KBM-7 (cell line): ENCODE results near the gene HDAC9.

Experiments used
- DNase-seq: peaks from one replicate; pipeline ENCODE4 v3.0.0-alpha.2; 2015
- in situ Hi-C: fragments of 300-500 bp; cut with MboI; formaldehyde crosslinking; loops from 2 replicates; pipeline ENCODE4 v1.14.3; 2020; ENCODE audit warnings: low sequenced_read_pairs, low pct_unique_long_range_greater_than_20kb, mixed read lengths

Gene HDAC9

GRCh38 chr7:18843979-18844378 is 348.4 kb downstream of the HDAC9 start:
- no peak for DNase-seq
- in situ Hi-C loops = no loop called here

- in situ Hi-C loops = no loop called here
- DNase-seq = no peak
Observed at GRCh38 chr7:18844735-18845134, 349.2 kb downstream of the HDAC9 start.

- in situ Hi-C loops = no loop called here
- no peak for DNase-seq
Observed at GRCh38 chr7:18845700-18846099, 350.2 kb downstream of the HDAC9 start.

DNA sequence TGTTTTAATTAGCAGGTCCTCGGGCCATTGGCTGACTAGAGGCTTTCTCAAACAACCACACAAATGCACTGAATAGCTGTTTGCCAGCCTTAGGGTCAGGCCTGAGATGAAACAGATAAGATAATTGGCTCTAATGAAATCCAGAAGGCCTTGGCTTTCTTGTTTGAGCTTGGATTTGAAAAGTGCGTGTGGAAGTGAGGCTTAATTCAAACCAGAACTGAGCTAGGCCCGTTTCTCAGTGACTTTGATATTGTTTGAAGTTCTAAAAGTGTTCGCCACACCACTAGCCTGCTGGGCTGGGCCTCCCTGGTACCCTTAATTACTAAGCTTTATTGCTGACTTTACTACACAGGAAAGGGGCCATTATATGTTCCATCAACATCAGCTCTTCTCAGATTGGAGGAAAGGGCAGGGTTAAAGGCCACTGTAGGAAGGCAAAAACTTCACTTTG is 351.2 kb downstream of the HDAC9 start:
- in situ Hi-C loops = no loop called here
- no peak for DNase-seq

GRCh38 chr7:18849130-18849529 is 353.6 kb downstream of the HDAC9 start:
- in situ Hi-C loops = no loop called here
- DNase-seq = no peak

GRCh38 chr7:18855796-18856195 is 360.2 kb downstream of the HDAC9 start:
- in situ Hi-C loops = no loop called here
- no peak for DNase-seq

DNA sequence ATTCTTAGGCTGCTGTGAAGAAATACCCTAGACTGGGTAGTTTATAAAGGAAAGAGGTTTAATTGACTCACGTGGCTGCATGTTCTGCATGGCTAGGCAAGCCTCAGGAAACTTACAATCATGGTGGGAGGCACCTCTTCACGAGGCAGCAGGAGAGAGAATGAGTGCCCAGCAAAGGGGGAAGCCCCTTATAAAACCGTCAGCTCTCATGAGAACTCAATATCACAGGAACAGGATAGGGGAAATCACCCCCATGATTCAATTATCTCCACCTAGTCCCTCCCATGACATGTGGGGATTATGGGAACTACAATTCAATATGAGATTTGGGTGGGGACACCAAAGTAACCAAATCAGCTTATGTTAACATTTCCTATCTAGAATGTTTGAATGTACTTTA is 362.7 kb downstream of the HDAC9 start:
- in situ Hi-C loops = no loop called here
- DNase-seq = no peak

GRCh38 chr7:18859318-18859717 is 363.8 kb downstream of the HDAC9 start:
- in situ Hi-C loops = no loop called here
- no peak for DNase-seq

- DNase-seq = no peak
- in situ Hi-C loops = no loop called here
Observed at GRCh38 chr7:18860221-18860620, 364.7 kb downstream of the HDAC9 start.

DNA sequence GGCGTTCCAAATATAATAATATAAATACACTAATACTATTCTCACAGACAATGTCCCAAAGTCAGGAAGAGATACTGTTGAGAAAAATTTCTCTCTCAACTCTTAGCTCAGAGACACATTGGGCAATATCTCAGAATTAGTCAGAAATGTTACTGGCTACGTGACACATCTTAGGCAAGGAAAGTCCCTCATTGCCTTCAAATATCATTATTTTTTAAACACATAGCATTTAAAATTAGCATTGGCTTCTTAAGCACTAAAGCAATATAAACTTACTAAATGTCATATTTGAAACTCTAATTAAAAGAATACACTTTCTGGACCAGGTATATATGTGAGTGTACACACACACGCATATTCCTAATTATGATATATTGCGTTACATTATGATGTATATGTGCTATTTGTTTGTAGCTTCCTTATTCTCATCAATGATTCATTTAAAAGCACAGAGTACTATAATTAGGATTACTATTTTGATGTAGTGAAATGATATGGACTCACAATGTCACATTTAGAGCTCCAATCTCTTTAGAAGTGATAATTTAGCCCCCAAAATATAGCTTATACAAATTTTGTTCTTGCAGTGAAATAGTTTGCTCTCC is 366.1 kb downstream of the HDAC9 start:
- no peak for DNase-seq
- in situ Hi-C loops = no loop called here

DNA sequence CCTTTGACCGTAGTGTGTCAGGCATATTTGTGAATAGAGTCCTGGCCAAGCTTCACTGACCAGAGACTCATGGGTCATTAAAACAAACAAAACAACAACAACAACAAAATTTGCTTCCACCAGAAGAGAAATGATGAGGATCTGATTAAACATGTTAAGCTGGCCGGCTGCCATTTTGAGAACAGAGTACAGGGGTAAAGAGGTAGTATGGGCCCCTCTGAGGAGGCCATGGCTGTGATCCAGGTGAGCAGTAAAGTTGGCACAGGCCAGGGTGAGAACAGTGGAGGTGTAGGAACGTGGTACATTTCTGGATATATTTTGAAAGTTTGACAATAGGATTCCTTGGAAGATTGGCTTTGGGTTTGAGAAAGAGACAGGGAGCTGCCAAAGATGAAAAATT is 369.4 kb downstream of the HDAC9 start:
- no peak for DNase-seq
- in situ Hi-C loops = no loop called here

DNA sequence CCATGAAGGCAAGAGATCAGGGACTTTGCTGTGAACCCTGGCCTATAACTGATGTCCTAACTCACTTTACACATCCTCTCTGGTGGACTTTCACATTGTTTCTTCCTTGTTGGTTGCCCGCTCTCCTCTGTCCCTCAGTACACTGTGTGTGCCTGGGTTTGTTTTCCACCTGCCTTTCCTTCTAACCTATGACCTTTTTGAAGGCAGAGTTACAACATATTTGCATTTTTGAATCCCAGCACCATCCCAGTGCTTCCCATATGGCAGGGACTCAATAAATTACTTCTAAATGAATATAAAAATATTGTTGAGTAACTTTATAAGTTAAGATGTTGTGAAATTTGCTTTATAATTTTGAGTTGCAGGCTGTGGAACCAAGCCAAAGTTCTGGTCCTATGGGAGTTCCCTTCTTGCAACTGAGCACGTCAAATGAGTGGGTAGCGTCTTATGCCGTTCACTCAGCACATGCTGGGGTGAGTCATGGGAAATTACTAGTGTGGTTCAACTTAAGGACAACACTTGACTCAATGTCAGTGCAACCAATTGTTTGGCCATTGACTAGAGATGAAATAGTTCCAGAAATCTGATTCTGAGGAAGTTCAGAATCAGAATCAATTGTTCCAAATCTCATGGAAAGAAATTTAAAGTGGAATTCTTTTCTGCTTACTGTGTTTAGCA is 370.9 kb downstream of the HDAC9 start:
- in situ Hi-C loops = no loop called here

DNA sequence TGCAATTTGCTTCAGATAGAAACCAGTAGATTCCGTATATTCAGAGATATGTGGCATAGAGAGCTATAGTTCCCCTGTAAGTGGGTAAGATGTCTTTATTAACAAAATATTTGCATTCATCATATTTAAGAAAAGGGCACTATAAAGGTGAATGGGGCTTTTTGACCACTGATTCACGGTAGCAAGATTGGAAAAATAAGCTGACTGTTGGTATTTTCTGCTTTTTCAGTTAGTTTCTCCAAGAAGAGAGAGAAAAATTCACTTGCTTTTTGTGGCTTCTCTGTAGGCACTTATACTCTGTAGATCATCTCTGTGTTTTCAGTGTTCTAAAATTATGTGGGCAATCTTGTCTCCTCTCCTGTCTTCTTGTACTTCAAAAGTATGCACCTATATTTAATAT is 376.8 kb downstream of the HDAC9 start:
- DNase-seq = no peak
- in situ Hi-C loops = no loop called here

More for the DNA sequence above, 370.9 kb downstream of the HDAC9 start:
- no peak for DNase-seq

GRCh38 chr7:18873734-18874336 is 378.3 kb downstream of the HDAC9 start:
- DNase-seq = no peak
- in situ Hi-C loops = no loop called here

- in situ Hi-C loops = no loop called here
- DNase-seq = no peak
Observed at GRCh38 chr7:18874880-18875279, 379.3 kb downstream of the HDAC9 start.

DNA sequence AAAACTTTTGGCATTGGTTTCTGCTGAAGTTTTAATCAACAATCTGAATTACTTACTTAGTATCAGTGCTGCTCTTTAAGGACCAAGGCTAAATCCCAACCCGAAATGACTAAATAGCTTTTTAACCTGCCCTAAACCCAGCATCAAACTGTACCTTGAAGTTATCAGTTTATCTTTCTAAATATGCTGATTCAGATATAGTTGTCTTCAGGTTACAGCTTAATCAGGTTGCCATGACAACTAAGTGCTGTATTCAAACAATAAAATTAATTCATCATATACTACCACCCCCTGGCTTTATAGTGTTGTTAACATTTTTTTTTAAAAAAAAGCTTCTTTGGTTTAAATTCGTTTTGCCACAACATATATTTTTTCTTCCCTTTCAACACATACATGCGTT is 382.3 kb downstream of the HDAC9 start:
- DNase-seq = no peak
- in situ Hi-C loops = no loop called here

DNA sequence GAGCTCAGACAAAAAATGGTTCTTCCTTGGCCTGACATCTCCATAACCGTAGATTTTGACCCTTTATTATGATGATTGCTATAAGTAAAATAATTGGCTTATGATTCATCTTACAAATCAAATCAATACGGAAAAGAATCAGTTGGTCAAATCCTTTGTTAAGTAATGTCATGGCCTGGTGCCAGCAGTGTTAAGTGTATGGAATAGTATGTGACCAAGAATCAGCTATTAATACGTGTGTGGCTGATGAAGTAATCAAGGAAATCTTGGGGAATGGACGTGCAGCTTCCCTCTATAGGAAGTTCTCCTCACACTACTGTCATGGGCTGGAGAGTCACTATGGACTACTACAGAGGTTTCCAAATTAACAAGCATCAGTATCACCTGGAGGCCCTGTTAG is 391.3 kb downstream of the HDAC9 start:
- DNase-seq = no peak
- in situ Hi-C loops = no loop called here

DNA sequence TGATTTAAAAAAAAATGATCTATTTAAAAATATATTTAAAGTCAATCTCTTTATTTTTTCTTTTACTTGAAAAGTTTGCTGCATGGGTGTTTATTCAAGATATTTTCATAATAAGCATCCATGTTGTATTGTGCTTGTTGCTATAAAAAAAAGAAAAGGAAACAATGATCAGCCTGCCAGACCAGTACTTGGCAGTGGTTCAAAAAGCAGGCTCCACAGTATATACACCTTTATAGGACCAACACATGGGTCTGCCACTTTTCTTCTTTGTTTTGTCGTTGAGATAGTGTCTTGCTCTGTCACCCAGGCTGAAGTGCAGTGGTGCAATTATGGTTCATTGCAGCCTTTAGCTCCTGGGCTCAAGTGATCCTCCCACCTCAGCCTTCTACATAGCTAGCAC is 393.9 kb downstream of the HDAC9 start:
- in situ Hi-C loops = no loop called here
- no peak for DNase-seq

- in situ Hi-C loops = no loop called here
- no peak for DNase-seq
Observed at GRCh38 chr7:18890134-18890533, 394.6 kb downstream of the HDAC9 start.

DNA sequence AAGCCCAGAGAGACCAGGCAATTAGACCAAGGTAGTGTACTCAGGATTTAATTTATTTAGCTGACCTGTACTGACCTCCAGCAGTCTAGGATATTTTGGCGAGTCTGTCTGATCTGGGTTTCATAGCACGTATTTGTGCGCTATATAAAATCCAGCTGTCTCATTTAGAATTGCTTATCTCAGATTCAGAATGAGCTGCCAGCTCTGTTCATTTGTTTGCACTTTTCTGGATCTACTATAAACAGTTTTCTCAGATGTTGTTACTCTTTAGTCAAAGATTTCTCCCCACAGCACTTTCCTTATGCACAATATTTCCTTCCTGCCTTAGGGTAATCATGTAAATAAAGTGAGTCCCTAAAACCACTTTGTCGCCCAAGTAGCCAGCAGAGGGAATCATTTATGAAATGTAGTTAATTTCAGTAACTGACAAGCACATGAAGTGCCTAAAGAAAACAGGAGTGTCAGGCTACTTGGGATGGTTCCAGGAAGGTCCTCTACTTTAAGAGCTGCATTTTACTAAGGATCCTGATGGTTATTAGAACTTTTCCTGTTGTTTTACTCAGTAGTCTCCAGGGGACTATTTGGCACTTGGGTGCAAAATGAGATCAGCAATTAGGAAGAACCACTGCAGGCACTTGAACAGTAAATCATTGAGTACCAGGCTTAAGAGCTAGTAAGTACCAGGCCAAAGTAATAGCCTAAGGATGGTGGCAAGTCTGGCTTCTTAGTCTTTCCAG is 395.5 kb downstream of the HDAC9 start:
- DNase-seq = no peak
- in situ Hi-C loops = no loop called here
